Thoracic aorta (tissue), 2 donors: ENCODE data around the gene NPAP1. TPM values are rescaled to one million over a fixed set of nuclear protein-coding genes. Genes with fewer than 3 reads are reported as not detected.
"Not testable (repeated sequence)": the region's sequence is repeated elsewhere in the genome, so short reads cannot be mapped to it uniquely, and the experiment has no call there.

ENCODE experiments used
- ATAC-seq: fragments of 150-250 bp; one replicate; pipeline ENCODE4 v1.8.0; 2017; ENCODE audit warnings: low read depth; ENCODE audit not compliant: insufficient number of reproducible peaks, low FRiP score
- DNase-seq: peaks from one replicate; pipeline ENCODE4 v3.0.0-alpha.2; 2020; ENCODE audit warnings: low spot score
- H3K27ac ChIP-seq, 2 donors: fragments of 200-600 bp; sonication (generic); 1 replicate in 1 of 2; 2 replicates in 1 of 2; pipeline ENCODE4 v1.5.1; 2016; ENCODE audit warnings: mild to moderate bottlenecking in 2 of 2, moderate library complexity in 2 of 2
- H3K27me3 ChIP-seq: fragments of 200-600 bp; sonication (generic); replicated peaks from 2 replicates; pipeline ENCODE4 v1.6.0; 2016; ENCODE audit warnings: mild to moderate bottlenecking; ENCODE audit not compliant: insufficient read depth
- H3K36me3 ChIP-seq: fragments of 200-600 bp; sonication (generic); one replicate; pipeline ENCODE4 v1.5.1; 2016
- H3K4me1 ChIP-seq, 2 donors: fragments of 200-600 bp; sonication (generic); 1 replicate in 1 of 2; 2 replicates in 1 of 2; pipeline versions ENCODE4 v1.5.1 to v1.6.0; 2016; ENCODE audit warnings: low read depth in 2 of 2, mild to moderate bottlenecking in 1 of 2; ENCODE audit not compliant: control insufficient read depth in 1 of 2
- H3K4me3 ChIP-seq: fragments of 200-600 bp; sonication (generic); 2 replicates; pipeline ENCODE4 v1.5.1; 2016; ENCODE audit warnings: mild to moderate bottlenecking
- H3K9me3 ChIP-seq: fragments of 200-600 bp; sonication (generic); 2 replicates; pipeline ENCODE4 v1.5.1; 2016
- CTCF ChIP-seq: fragments of 200-600 bp; sonication (generic); IDR thresholded peaks from one replicate; pipeline ENCODE4 v1.5.1; 2019; ENCODE audit warnings: antibody characterized with exemption
- total RNA-seq, 2 donors: library from RNA; depleted of rRNA; stranded (reverse); fragments of >200 nt; gene quantifications; one replicate each; pipeline versions ENCODE4 v1.1.0 to v1.2.3, GENCODE V29; 2016

Gene NPAP1
- total RNA-seq, 2 donors from 2014 or later, result not detected

- no peaks in the 10 kb centered on the region for H3K4me1 ChIP-seq
Observed at GRCh38 chr15:24662991-24663390, 12.6 kb upstream of the NPAP1 start.

GRCh38 chr15:24676431-24676830, 856 bp downstream of the NPAP1 start:
- no peak overlapping the region for H3K4me3 ChIP-seq
- DNase-seq (no peak), ATAC-seq (no peak)
- no peaks in the 10 kb centered on the region for H3K36me3 ChIP-seq
- no peaks in the 10 kb centered on the region for H3K27me3 ChIP-seq
- no peak overlapping the region for H3K27ac ChIP-seq
- TF ChIP-seq CTCF, result no peak
- H3K4me1 ChIP-seq, result no peaks in the 10 kb centered on the region
- H3K9me3 ChIP-seq, result no peaks in the 10 kb centered on the region

More at GRCh38 chr15:24662991-24663390, 12.6 kb upstream of the NPAP1 start:
- TF ChIP-seq CTCF, result no peak
- no peak for ATAC-seq
- no peak for DNase-seq
- Histone ChIP-seq H3K27me3 (no peaks in the 10 kb centered on the region), H3K27ac (no peak overlapping the region), H3K4me3 (no peak overlapping the region), H3K9me3 (no peaks in the 10 kb centered on the region), H3K36me3 (no peaks in the 10 kb centered on the region)

GRCh38 chr15:24678485-24678884, 2.9 kb downstream of the NPAP1 start:
- DNase-seq, result no peak
- no peak for TF ChIP-seq CTCF
- no peak for ATAC-seq
- H3K4me1 ChIP-seq, result peaks cover 0 to 8% of the 10 kb centered on the region in 2 donors
- no peaks in the 10 kb centered on the region for H3K9me3 ChIP-seq
- no peaks in the 10 kb centered on the region for H3K27me3 ChIP-seq
- H3K36me3 ChIP-seq, result no peaks in the 10 kb centered on the region
- no peak overlapping the region for H3K27ac ChIP-seq
- no peak overlapping the region for H3K4me3 ChIP-seq

GRCh38 chr15:24682002-24682401, 6.4 kb downstream of the NPAP1 start:
- H3K27me3 ChIP-seq, result no peaks in the 10 kb centered on the region
- H3K9me3 ChIP-seq, result no peaks in the 10 kb centered on the region
- TF ChIP-seq CTCF, result no peak
- DNase-seq (no peak), ATAC-seq (no peak)
- no peak overlapping the region for H3K27ac ChIP-seq
- no peak overlapping the region for H3K4me3 ChIP-seq
- H3K36me3 ChIP-seq, result no peaks in the 10 kb centered on the region
- H3K4me1 ChIP-seq, result peaks cover 0 to 8% of the 10 kb centered on the region in 2 donors

GRCh38 chr15:24682905-24683304, 7.3 kb downstream of the NPAP1 start:
- not testable (repeated sequence) for H3K9me3 ChIP-seq, H3K27me3 ChIP-seq, H3K4me1 ChIP-seq, H3K27ac ChIP-seq, ATAC-seq, H3K4me3 ChIP-seq, DNase-seq, H3K36me3 ChIP-seq

GRCh38 chr15:24683736-24684135, 8.2 kb downstream of the NPAP1 start:
- Histone ChIP-seq H3K4me3 (no peak overlapping the region), H3K27me3 (no peaks in the 10 kb centered on the region), H3K36me3 (no peaks in the 10 kb centered on the region), H3K27ac (no peak overlapping the region), H3K9me3 (no peaks in the 10 kb centered on the region), H3K4me1 (peaks cover 0 to 8% of the 10 kb centered on the region in 2 donors)
- no peak for ATAC-seq
- DNase-seq, result no peak
- TF ChIP-seq CTCF, result no peak
